KMS-11 (cell line): ENCODE results near the gene RAI1.

Experiments
- H2AFZ ChIP-seq: fragments of 200-600 bp; sonication (generic); 2 replicates; pipeline ENCODE4 v1.6.1; 2016; ENCODE audit warnings: antibody characterized with exemption, mixed run types, low read depth
- H3K27ac ChIP-seq: fragments of 200-600 bp; sonication (generic); 2 replicates; pipeline ENCODE4 v1.6.1; 2016; ENCODE audit warnings: mild to moderate bottlenecking, mixed run types
- H3K27me3 ChIP-seq: fragments of 200-600 bp; sonication (generic); 2 replicates; pipeline ENCODE4 v1.6.1; 2017; ENCODE audit warnings: mild to moderate bottlenecking, low read depth, mixed run types, moderate library complexity; ENCODE audit not compliant: insufficient read depth
- H3K36me3 ChIP-seq: fragments of 200-600 bp; sonication (generic); 2 replicates; pipeline ENCODE4 v1.6.1; 2017; ENCODE audit warnings: mild to moderate bottlenecking, mixed run types; ENCODE audit not compliant: insufficient read depth
- H3K4me1 ChIP-seq: fragments of 200-600 bp; sonication (generic); 2 replicates; pipeline ENCODE4 v1.6.1; 2016; ENCODE audit warnings: mild to moderate bottlenecking, low read depth, mixed run types; ENCODE audit not compliant: poor library complexity, severe bottlenecking
- H3K4me2 ChIP-seq: fragments of 200-600 bp; sonication (generic); 2 replicates; pipeline ENCODE4 v1.7.0; 2016; ENCODE audit warnings: mild to moderate bottlenecking, mixed run types
- H3K4me3 ChIP-seq: fragments of 200-600 bp; sonication (generic); IDR thresholded peaks from 2 replicates; pipeline ENCODE4 v1.6.1; 2017; ENCODE audit warnings: low read depth, low read length, mixed read lengths; ENCODE audit not compliant: insufficient read depth
- H3K79me2 ChIP-seq: fragments of 200-600 bp; sonication (generic); 2 replicates; pipeline ENCODE4 v1.6.1; 2016; ENCODE audit warnings: low read depth, mixed run types; ENCODE audit not compliant: insufficient read depth
- H3K9ac ChIP-seq: fragments of 200-600 bp; sonication (generic); 2 replicates; pipeline ENCODE4 v1.6.1; 2016; ENCODE audit warnings: mild to moderate bottlenecking, mixed run types
- H4K20me1 ChIP-seq: fragments of 200-600 bp; sonication (generic); 2 replicates; pipeline ENCODE4 v1.6.1; 2016; ENCODE audit warnings: mild to moderate bottlenecking, mixed run types; ENCODE audit not compliant: insufficient read depth
- TF ChIP-seq, protein P1 (sequence below): fragments of 200-600 bp; sonication (generic); conservative IDR thresholded peaks from 2 replicates; pipeline ENCODE4 v1.6.1; 2017; ENCODE audit warnings: low read depth, mild to moderate bottlenecking, antibody characterized with exemption, low read length, moderate library complexity, mixed read lengths

The RAI1 gene

DNA sequence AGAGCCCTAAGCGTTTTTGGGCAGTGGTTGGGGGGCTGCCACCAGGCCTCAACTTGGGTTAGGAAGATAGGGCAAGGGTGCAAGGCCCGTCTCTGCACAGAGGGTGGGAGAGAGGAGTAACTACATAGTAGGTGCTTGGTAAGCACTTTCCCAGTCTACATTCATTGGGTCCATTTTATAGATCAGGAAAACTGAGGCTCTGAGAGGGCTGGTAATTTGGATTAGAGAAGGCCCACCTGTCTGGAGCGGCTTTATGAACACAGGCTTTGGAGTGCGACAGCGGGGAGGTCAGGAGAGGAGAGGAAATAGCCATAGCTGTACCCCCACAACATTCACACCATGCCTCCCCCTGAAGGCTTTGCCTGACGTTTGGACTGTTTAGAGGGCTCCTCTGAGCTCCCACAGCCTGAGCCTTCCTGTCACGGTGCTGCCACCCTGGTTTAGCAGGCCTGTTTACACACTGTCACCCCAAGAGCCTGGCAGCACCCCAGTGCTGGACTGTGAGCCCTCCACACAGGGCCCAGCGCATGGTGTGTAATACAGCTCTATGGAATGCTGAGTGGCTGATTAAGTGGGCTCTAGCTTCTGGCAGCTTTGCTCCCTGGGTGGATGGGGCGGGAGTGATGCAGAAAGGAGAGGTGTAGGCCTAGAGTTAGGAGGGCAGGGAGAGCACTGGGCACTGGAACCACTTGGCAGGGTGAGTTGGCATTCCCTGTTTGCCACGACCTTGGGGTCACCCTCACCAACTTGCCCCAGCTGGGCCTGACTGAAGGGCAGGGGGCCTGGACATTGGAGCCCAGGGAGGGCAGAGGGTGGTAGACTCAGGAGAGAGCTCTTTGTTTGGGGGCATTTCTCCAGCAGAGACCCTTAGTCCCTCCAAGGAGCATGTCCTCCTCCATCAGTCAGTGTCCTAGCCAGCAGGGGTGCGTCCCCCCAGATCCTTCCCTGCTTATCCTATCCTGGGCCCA is 73.7 kb downstream of the RAI1 start:
- Histone ChIP-seq H3K27ac (no peak overlapping the region), H3K79me2 (no peaks in the 10 kb centered on the region; the same call in 1 of the 2 replicates), H3K9ac (no peak overlapping the region), H3K4me2 (no peak overlapping the region), H4K20me1 (no peaks in the 10 kb centered on the region), H3K36me3 (no peaks in the 10 kb centered on the region), H3K4me1 (peaks cover 10% of the 10 kb centered on the region), H3K27me3 (no peaks in the 10 kb centered on the region), H3K4me3 (no peak overlapping the region), H2AFZ (no peak overlapping the region)
- TF ChIP-seq, protein P1, sequence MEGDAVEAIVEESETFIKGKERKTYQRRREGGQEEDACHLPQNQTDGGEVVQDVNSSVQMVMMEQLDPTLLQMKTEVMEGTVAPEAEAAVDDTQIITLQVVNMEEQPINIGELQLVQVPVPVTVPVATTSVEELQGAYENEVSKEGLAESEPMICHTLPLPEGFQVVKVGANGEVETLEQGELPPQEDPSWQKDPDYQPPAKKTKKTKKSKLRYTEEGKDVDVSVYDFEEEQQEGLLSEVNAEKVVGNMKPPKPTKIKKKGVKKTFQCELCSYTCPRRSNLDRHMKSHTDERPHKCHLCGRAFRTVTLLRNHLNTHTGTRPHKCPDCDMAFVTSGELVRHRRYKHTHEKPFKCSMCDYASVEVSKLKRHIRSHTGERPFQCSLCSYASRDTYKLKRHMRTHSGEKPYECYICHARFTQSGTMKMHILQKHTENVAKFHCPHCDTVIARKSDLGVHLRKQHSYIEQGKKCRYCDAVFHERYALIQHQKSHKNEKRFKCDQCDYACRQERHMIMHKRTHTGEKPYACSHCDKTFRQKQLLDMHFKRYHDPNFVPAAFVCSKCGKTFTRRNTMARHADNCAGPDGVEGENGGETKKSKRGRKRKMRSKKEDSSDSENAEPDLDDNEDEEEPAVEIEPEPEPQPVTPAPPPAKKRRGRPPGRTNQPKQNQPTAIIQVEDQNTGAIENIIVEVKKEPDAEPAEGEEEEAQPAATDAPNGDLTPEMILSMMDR = no peak

DNA sequence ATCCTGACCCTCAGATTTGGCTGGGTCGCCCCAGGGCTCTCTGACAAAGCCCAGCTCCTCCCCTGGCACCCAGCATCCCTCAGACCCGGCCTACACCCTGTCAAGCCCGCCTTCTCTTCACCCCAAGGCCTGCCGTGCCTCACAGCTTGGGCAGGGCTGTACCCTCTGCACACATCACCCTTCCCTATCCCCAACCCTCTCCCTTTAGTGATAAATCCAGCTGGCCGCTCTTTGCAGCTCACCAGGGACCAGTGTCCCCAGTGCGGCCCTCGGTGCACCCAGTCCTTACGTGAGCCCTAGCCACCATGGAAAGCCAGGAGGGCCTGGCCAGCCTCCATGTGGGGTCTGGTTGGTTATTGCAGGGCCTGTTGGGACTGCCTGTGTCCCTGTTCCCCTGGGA is 74.5 kb downstream of the RAI1 start:
- Histone ChIP-seq H3K9ac (no peak overlapping the region), H4K20me1 (no peaks in the 10 kb centered on the region), H3K27me3 (no peaks in the 10 kb centered on the region), H3K36me3 (no peaks in the 10 kb centered on the region), H3K4me1 (peaks cover 10% of the 10 kb centered on the region), H3K27ac (no peak overlapping the region), H2AFZ (no peak overlapping the region), H3K4me2 (no peak overlapping the region), H3K79me2 (no peaks in the 10 kb centered on the region; the same call in 1 of the 2 replicates), H3K4me3 (no peak overlapping the region)
- TF ChIP-seq, protein P1 = no peak

DNA sequence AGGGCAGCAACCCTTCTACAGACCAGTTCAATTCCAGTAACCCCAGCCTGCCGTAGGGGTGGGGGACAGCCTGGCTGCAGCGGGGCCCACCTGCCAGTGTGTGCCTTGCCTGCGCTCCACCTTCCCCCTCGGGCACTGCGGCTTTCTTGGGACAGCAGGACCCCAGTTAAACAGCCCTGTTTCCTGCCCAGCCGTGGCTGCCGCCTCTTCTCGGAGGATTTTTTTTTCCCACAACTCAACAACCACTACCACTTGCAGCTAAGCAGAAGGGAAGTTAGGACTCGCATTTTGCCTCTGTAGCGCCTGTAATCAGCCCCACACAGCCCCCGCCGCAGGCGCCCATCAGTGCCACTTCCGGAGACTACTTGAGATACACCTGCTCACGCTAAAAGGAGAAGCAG is 76.1 kb downstream of the RAI1 start:
- no peaks in the 10 kb centered on the region; the same call in 1 of the 2 replicates for H3K79me2 ChIP-seq
- no peaks in the 10 kb centered on the region for H3K27me3 ChIP-seq
- no peak overlapping the region for H3K4me2 ChIP-seq
- H4K20me1 ChIP-seq = no peaks in the 10 kb centered on the region
- H3K4me3 ChIP-seq = no peak overlapping the region
- TF ChIP-seq, protein P1 = no peak
- peaks cover 6% of the 10 kb centered on the region for H3K4me1 ChIP-seq
- no peak overlapping the region for H2AFZ ChIP-seq
- H3K9ac ChIP-seq = no peak overlapping the region
- H3K27ac ChIP-seq = no peak overlapping the region
- H3K36me3 ChIP-seq = no peaks in the 10 kb centered on the region

DNA sequence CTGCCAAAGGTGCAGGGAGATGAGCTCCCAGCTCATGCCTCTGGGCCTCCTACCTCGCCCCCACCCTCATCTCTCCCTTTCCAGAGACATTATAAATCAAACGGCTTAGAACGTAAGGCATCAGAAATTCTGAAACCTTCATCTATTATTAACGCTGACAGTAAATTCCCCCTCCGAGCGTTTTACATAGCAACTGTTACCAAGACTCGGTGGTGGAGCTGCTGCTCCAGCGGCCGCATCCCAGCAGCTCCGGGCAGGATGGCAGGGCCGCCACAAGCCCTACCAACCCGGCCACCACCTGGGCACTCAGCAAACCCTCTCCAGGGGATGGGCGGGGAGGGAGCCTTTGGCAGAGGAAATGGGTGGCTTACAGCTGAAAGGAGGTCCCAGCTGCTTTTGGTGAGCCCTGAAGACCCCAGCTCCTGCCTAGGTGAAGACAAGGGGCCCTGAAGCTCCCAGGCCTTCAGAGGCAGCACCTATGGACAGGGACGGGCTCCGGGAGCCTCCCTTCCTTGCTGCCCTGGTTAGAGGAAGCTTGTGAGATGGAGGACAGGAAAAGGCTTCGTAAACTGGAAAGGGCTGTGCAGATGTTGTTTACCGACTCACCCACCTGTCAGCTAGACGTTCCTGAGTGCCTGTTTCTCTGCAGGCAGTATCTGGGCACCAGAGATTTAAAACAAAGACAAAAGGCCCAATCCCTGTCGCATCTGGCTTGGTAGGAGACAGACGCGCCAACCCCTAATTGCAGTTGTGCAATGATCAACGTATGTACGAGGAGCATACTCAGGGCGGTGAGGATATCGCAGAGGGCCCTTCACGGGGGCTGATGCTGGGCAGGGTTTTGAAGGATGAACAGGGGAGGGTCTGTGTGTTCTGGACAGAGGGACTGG is 76.9 kb downstream of the RAI1 start:
- H3K4me2 ChIP-seq = no peak overlapping the region
- H3K4me3 ChIP-seq = no peak overlapping the region
- no peaks in the 10 kb centered on the region for H3K4me1 ChIP-seq
- no peaks in the 10 kb centered on the region for H4K20me1 ChIP-seq
- H3K27ac ChIP-seq = no peak overlapping the region
- H3K27me3 ChIP-seq = no peaks in the 10 kb centered on the region
- no peak overlapping the region for H3K9ac ChIP-seq
- no peaks in the 10 kb centered on the region for H3K79me2 ChIP-seq
- no peak overlapping the region for H2AFZ ChIP-seq
- TF ChIP-seq, protein P1 = no peak
- no peaks in the 10 kb centered on the region for H3K36me3 ChIP-seq
